Astrocyte (in vitro differentiated cells and primary cell): Measurements from ENCODE around the gene THSD8. TPM values are rescaled to one million over a fixed set of nuclear protein-coding genes. Genes with fewer than 3 reads are reported as not detected.

Experiments used
- DNase-seq: peaks from one replicate; pipeline ENCODE4 v3.0.0-alpha.2; 2010; ENCODE audit warnings: low read depth
- FAIRE-seq: peaks from 2 replicates; lab custom pipeline; 2011; peaks lifted over from hg19 to GRCh38; lab: Jason Lieb, UNC
- H2AFZ ChIP-seq: 2 replicates; pipeline ENCODE4 v1.6.0; 2012; ENCODE audit warnings: low read depth, low read length, inconsistent platforms
- H3K27ac ChIP-seq: 2 replicates; pipeline ENCODE4 v1.5.1; 2011; ENCODE audit warnings: low read depth, low read length, inconsistent platforms
- H3K27me3 ChIP-seq: 2 replicates; pipeline ENCODE4 v1.6.0; 2011; ENCODE audit warnings: low read length, inconsistent platforms; ENCODE audit not compliant: insufficient read depth
- H3K36me3 ChIP-seq: 2 replicates; pipeline ENCODE4 v1.5.1; 2011; ENCODE audit warnings: low read length, inconsistent platforms; ENCODE audit not compliant: insufficient read depth
- H3K4me1 ChIP-seq: 2 replicates; pipeline ENCODE4 v1.5.1; 2011; ENCODE audit warnings: low read length, inconsistent platforms; ENCODE audit not compliant: insufficient read depth
- H3K4me2 ChIP-seq: 2 replicates; pipeline ENCODE4 v1.6.0; 2012; ENCODE audit warnings: low read length, inconsistent platforms
- H3K4me3 ChIP-seq: 2 replicates; pipeline ENCODE4 v1.5.1; 2011; ENCODE audit warnings: low read depth, mild to moderate bottlenecking, low read length, inconsistent platforms; ENCODE audit not compliant: insufficient read depth
- H3K79me2 ChIP-seq: 2 replicates; pipeline ENCODE4 v1.6.0; 2012; ENCODE audit warnings: mild to moderate bottlenecking, low read length, inconsistent platforms; ENCODE audit not compliant: insufficient read depth
- H3K9ac ChIP-seq: 2 replicates; pipeline ENCODE4 v1.6.0; 2012; ENCODE audit warnings: mild to moderate bottlenecking, low read length, inconsistent platforms
- H3K9me3 ChIP-seq: 2 replicates; pipeline ENCODE4 v1.5.1; 2012; ENCODE audit warnings: low read depth, mild to moderate bottlenecking, low read length, inconsistent platforms; ENCODE audit not compliant: insufficient read depth
- H4K20me1 ChIP-seq: 2 replicates; pipeline ENCODE4 v1.6.0; 2012; ENCODE audit warnings: low read length, inconsistent platforms; ENCODE audit not compliant: insufficient read depth
- H3K27ac Mint-ChIP-seq: one replicate; pipeline ENCODE4 v1.8.0; 2021; ENCODE audit warnings: mild to moderate bottlenecking, mixed read lengths; ENCODE audit not compliant: unreplicated experiment
- H3K27me3 Mint-ChIP-seq: one replicate; pipeline ENCODE4 v1.8.0; 2021; ENCODE audit warnings: low read depth, mixed read lengths; ENCODE audit not compliant: unreplicated experiment
- H3K36me3 Mint-ChIP-seq: one replicate; pipeline ENCODE4 v1.8.0; 2021; ENCODE audit warnings: low read depth, mixed read lengths; ENCODE audit not compliant: unreplicated experiment
- H3K4me1 Mint-ChIP-seq: one replicate; pipeline ENCODE4 v1.8.0; 2021; ENCODE audit warnings: low read depth, mixed read lengths; ENCODE audit not compliant: unreplicated experiment
- H3K4me3 Mint-ChIP-seq: one replicate; pipeline ENCODE4 v1.8.0; 2021; ENCODE audit warnings: mild to moderate bottlenecking, moderate library complexity, mixed read lengths; ENCODE audit not compliant: unreplicated experiment
- H3K9me3 Mint-ChIP-seq: one replicate; pipeline ENCODE4 v1.8.0; 2021; ENCODE audit warnings: mild to moderate bottlenecking, mixed read lengths; ENCODE audit not compliant: unreplicated experiment
- CTCF ChIP-seq: IDR thresholded peaks from 2 replicates; pipeline ENCODE4 v1.5.1; 2011; ENCODE audit warnings: low read depth, mild to moderate bottlenecking, inconsistent platforms, low read length, moderate library complexity; ENCODE audit not compliant: insufficient read depth
- EZH2 ChIP-seq: IDR thresholded peaks from 2 replicates; pipeline ENCODE4 v1.6.1; 2012; ENCODE audit warnings: mild to moderate bottlenecking, low read length, inconsistent platforms; ENCODE audit not compliant: insufficient read depth
- total RNA-seq: library from RNA; stranded (reverse); gene quantifications from 2 replicates; pipeline ENCODE4 v1.2.1, GENCODE V29; 2021

Gene THSD8
- total RNA-seq, 1 donor from 2014 or later, result 3.6 TPM

GRCh38 chr19:12838182-12838885, 36.5 kb downstream of the THSD8 start, which contains the start of gene MAST1:
MAST1 (plus strand) TSS chr19:12838515; CDS start chr19:12838573, 58 bp downstream.
- Histone ChIP-seq H3K4me2 (peak within 1 kb of the TSS; percentile 73), H3K27me3 (peaks cover 53% of the 10 kb centered on the region), H3K27ac (no peak within 1 kb of the TSS), H3K79me2 (no peaks in the 10 kb centered on the region), H3K4me1 (peaks cover 4% of the 10 kb centered on the region), H3K9ac (no peak within 1 kb of the TSS), H3K4me3 (peak within 1 kb of the TSS; percentile 17), H3K36me3 (no peaks in the 10 kb centered on the region), H4K20me1 (no peaks in the 10 kb centered on the region), H3K9me3 (peaks cover 5% of the 10 kb centered on the region), H2AFZ (no peak within 1 kb of the TSS)
- DNase-seq (no peak), FAIRE-seq (no peak)
- TF ChIP-seq CTCF (no peak), EZH2 (peak; percentile 90)
- H3K4me1 Mint-ChIP-seq, result no peaks in the 10 kb centered on the region
- peaks cover 3% of the 10 kb centered on the region for H3K9me3 Mint-ChIP-seq
- H3K4me3 Mint-ChIP-seq, result peak within 1 kb of the TSS; percentile 82
- peaks cover 27% of the 10 kb centered on the region for H3K27me3 Mint-ChIP-seq
- peak within 1 kb of the TSS; percentile 14 for H3K27ac Mint-ChIP-seq
- no peaks in the 10 kb centered on the region for H3K36me3 Mint-ChIP-seq

- no peak overlapping the region for H3K27ac ChIP-seq
- no peak overlapping the region for H3K4me3 ChIP-seq
- FAIRE-seq (no peak), DNase-seq (no peak)
- H3K4me2 ChIP-seq, result peak overlapping the region; percentile 73
- peaks cover 4% of the 10 kb centered on the region for H3K4me1 ChIP-seq
- H3K27ac Mint-ChIP-seq, result no peak overlapping the region
- TF ChIP-seq EZH2 (peak; percentile 71), CTCF (no peak)
- H3K9me3 ChIP-seq, result peaks cover 5% of the 10 kb centered on the region
- H3K4me1 Mint-ChIP-seq, result no peaks in the 10 kb centered on the region
- H2AFZ ChIP-seq, result no peak overlapping the region
- H3K36me3 ChIP-seq, result no peaks in the 10 kb centered on the region
- no peaks in the 10 kb centered on the region for H4K20me1 ChIP-seq
- no peaks in the 10 kb centered on the region for H3K36me3 Mint-ChIP-seq
- H3K27me3 Mint-ChIP-seq, result peaks cover 26% of the 10 kb centered on the region
- H3K9ac ChIP-seq, result no peak overlapping the region
- peaks cover 52% of the 10 kb centered on the region for H3K27me3 ChIP-seq
- H3K79me2 ChIP-seq, result no peaks in the 10 kb centered on the region
- H3K9me3 Mint-ChIP-seq, result peaks cover 3% of the 10 kb centered on the region
- peak overlapping the region; percentile 82 for H3K4me3 Mint-ChIP-seq
Observed at GRCh38 chr19:12838886-12839756, 37.3 kb downstream of the THSD8 start.
